Osteocyte (in vitro differentiated cells): Measurements from ENCODE around the gene ATOH8. TPM values are rescaled to one million over a fixed set of nuclear protein-coding genes. Genes with fewer than 3 reads are reported as not detected.

Experiments
- DNase-seq: peaks from one replicate; pipeline ENCODE4 v3.0.0; 2021; ENCODE audit warnings: mixed read lengths; ENCODE audit not compliant: unreplicated experiment; ENCODE audit errors: extremely low spot score
- H3K27ac Mint-ChIP-seq: one replicate; pipeline ENCODE4 v1.8.0; 2021; ENCODE audit warnings: mild to moderate bottlenecking, mixed read lengths; ENCODE audit not compliant: unreplicated experiment
- H3K27me3 Mint-ChIP-seq: one replicate; pipeline ENCODE4 v1.8.0; 2021; ENCODE audit warnings: mixed read lengths; ENCODE audit not compliant: unreplicated experiment
- H3K36me3 Mint-ChIP-seq: one replicate; pipeline ENCODE4 v1.8.0; 2021; ENCODE audit warnings: mixed read lengths; ENCODE audit not compliant: unreplicated experiment
- H3K4me1 Mint-ChIP-seq: one replicate; pipeline ENCODE4 v1.8.0; 2021; ENCODE audit warnings: mixed read lengths; ENCODE audit not compliant: unreplicated experiment
- H3K4me3 Mint-ChIP-seq: one replicate; pipeline ENCODE4 v1.8.0; 2021; ENCODE audit warnings: mild to moderate bottlenecking, moderate library complexity, mixed read lengths; ENCODE audit not compliant: unreplicated experiment
- H3K9me3 Mint-ChIP-seq: one replicate; pipeline ENCODE4 v1.8.0; 2021; ENCODE audit warnings: mixed read lengths; ENCODE audit not compliant: unreplicated experiment
- total RNA-seq: library from RNA; stranded (reverse); gene quantifications from 2 replicates; pipeline ENCODE4 v1.2.1, GENCODE V29; 2021
- TF ChIP-seq, protein P1 (sequence below): fragments of 200-600 bp; sonication (generic); IDR thresholded peaks from 2 replicates; pipeline ENCODE4 v1.5.0; 2021; ENCODE audit warnings: antibody characterized with exemption, mild to moderate bottlenecking, moderate library complexity

ATOH8 gene
- total RNA-seq, 1 donor from 2014 or later, result 5.9 TPM

DNA sequence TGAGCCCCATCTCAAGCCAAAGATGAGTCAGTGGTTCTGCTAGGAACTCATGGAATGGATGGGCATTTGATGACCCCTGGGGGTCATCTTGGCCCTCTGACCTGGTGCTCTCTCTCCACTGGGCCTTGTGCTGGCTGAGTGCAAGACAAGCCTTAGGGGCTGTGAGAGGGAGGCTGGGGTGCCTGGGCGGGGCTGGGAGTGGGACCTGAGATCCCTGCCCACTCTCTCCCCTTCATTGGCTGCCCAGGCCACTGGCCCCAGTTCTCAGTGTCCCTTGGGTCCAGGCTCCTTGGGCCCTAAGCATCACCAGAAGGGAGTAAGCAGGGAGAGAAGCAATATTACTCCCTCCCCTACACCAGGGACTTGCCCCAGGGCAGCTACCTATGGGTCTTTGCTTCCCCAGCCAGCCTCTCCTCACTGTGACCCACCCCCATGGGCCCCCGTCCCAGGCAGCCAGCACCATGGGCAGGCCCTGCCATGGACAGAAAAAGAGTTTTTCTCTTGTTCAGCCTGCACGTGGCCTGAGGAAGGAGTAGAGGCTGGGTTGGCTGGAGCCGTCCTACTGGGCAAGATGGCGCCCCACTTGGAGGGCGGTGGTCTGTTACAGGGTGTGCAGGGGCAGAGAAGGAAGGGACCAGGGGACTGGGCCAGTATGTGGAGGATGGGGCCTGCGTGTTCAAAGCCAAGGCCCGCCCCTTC is 33.6 kb downstream of the ATOH8 start:
- Mint-ChIP-seq H3K27me3 (peaks cover 6% of the 10 kb centered on the region), H3K4me1 (peaks cover 27% of the 10 kb centered on the region), H3K36me3 (peaks cover 6% of the 10 kb centered on the region), H3K9me3 (no peaks in the 10 kb centered on the region), H3K4me3 (no peak overlapping the region), H3K27ac (no peak overlapping the region)
- no peak for DNase-seq
- TF ChIP-seq, protein P1, sequence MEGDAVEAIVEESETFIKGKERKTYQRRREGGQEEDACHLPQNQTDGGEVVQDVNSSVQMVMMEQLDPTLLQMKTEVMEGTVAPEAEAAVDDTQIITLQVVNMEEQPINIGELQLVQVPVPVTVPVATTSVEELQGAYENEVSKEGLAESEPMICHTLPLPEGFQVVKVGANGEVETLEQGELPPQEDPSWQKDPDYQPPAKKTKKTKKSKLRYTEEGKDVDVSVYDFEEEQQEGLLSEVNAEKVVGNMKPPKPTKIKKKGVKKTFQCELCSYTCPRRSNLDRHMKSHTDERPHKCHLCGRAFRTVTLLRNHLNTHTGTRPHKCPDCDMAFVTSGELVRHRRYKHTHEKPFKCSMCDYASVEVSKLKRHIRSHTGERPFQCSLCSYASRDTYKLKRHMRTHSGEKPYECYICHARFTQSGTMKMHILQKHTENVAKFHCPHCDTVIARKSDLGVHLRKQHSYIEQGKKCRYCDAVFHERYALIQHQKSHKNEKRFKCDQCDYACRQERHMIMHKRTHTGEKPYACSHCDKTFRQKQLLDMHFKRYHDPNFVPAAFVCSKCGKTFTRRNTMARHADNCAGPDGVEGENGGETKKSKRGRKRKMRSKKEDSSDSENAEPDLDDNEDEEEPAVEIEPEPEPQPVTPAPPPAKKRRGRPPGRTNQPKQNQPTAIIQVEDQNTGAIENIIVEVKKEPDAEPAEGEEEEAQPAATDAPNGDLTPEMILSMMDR, result no peak

DNA sequence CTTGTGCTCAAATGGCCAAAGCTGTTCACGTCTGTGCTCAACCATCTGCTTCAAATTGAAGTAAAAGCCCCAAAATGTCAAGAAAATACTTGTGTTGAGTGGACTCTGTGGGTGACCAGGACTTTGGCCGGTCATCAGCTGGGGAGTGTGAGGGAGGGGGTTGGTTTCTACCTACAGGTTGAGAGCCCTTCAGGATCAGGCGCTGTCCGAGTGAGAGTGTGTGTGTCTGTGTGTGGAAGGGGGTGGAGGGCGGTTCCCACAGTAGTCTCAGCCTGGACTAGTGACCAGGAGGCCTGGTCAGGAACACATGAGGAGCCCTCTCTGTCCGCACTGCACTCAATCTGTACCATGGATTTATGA is 34.2 kb downstream of the ATOH8 start:
- Mint-ChIP-seq H3K27ac (no peak overlapping the region), H3K27me3 (peaks cover 6% of the 10 kb centered on the region), H3K4me3 (no peak overlapping the region), H3K4me1 (peaks cover 32% of the 10 kb centered on the region), H3K36me3 (peaks cover 6% of the 10 kb centered on the region), H3K9me3 (no peaks in the 10 kb centered on the region)
- TF ChIP-seq, protein P1, result no peak
- DNase-seq, result no peak

DNA sequence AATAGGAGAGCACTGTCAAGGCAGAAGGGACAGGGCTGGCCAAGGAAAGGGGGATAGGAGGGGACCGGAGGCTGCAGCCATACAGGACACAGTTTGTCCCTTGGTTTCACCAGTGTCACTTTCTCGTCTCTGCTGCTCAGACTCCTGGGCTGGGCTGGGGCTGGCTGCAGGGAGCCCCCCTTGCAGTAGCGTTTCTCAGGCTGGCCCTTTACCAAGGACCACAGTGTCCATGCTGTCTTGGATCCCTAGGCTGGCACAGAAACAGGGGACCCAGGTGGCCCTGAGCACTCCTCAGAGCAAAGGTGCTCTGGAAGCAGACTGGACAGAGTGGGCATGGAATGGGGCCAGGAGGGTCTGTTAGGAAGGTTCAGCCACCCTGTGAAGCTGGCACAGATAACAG is 34.8 kb downstream of the ATOH8 start:
- Mint-ChIP-seq H3K27ac (no peak overlapping the region), H3K4me1 (peaks cover 37% of the 10 kb centered on the region), H3K27me3 (peaks cover 6% of the 10 kb centered on the region), H3K36me3 (peaks cover 6% of the 10 kb centered on the region), H3K4me3 (no peak overlapping the region), H3K9me3 (no peaks in the 10 kb centered on the region)
- DNase-seq, result no peak
- TF ChIP-seq, protein P1, result no peak

DNA sequence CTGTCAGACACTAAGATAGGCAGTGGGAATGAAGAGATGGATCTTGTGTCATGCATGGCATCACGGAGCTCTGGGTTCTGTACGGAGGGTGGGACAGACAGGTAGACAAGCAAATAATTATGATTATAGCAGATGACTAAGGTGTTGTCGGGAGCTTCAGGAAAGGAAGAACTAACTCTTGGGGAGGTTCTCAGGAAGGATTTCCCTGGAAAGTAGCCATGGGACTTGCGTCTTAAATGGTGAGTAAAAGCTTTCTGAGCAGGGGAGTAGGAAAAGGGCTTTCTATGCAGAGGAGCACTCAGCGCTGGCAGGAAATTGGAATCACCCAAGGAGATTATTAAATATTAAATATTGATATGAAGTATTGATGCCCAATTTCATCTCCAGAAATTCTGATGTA is 35.5 kb downstream of the ATOH8 start:
- Mint-ChIP-seq H3K27me3 (peaks cover 6% of the 10 kb centered on the region), H3K27ac (no peak overlapping the region)

DNA sequence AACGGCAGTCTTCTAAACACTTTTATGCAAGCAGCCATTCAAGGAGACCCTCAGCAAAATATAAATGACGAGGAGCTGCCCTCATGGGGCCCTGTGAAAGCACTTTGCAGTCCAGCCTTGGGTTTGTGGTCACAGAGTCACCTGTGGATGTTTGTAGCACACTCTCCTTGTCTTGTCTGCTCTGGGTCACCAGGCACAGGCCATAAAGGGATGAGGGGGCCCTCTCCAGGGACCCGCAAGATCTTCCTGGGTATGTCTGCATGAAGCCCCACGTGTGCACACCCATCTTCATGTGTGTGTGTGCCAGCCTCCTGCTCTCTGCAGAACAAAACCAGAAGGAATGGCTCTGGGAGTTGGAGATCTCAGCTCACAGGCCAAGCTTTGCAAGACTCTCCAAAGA is 36.2 kb downstream of the ATOH8 start:
- TF ChIP-seq, protein P1, result no peak
- peaks cover 6% of the 10 kb centered on the region for H3K36me3 Mint-ChIP-seq
- no peak overlapping the region for H3K4me3 Mint-ChIP-seq
- peaks cover 51% of the 10 kb centered on the region for H3K4me1 Mint-ChIP-seq
- no peaks in the 10 kb centered on the region for H3K9me3 Mint-ChIP-seq
- H3K27me3 Mint-ChIP-seq, result peaks cover 6% of the 10 kb centered on the region
- H3K27ac Mint-ChIP-seq, result no peak overlapping the region
- no peak for DNase-seq

More for the DNA sequence above, 35.5 kb downstream of the ATOH8 start:
- no peak overlapping the region for H3K4me3 Mint-ChIP-seq
- no peak for DNase-seq
- TF ChIP-seq, protein P1, result no peak
- H3K4me1 Mint-ChIP-seq, result peaks cover 44% of the 10 kb centered on the region
- H3K9me3 Mint-ChIP-seq, result no peaks in the 10 kb centered on the region
- peaks cover 6% of the 10 kb centered on the region for H3K36me3 Mint-ChIP-seq
